Heart right ventricle (tissue), 16 donors: Measurements from ENCODE around the gene RARRES1. TPM values are rescaled to one million over a fixed set of nuclear protein-coding genes. Genes with fewer than 3 reads are reported as not detected.

Source experiments
- ATAC-seq, 8 donors: fragments of 200-7000 bp; cut with Tn5 transposase; one replicate each; pipeline ENCODE4 v1.9.1; 2020; ENCODE audit warnings: mild to moderate bottlenecking in 8 of 8, moderate library complexity in 8 of 8, moderate number of reproducible peaks in 1 of 8
- DNase-seq, 2 donors: peaks; one replicate each; pipeline ENCODE4 v3.0.0-alpha.2; 2020
- H3K27ac ChIP-seq, 10 donors: fragments of 200-600 bp; sonication (generic) in 2 of 10; one replicate each; pipeline versions ENCODE4 v1.5.0 to v1.8.0; 2020 to 2022; ENCODE audit warnings: mild to moderate bottlenecking in 3 of 10
- H3K27me3 ChIP-seq, 7 donors: fragments of 200-600 bp; one replicate each; pipeline ENCODE4 v1.8.0; 2021 to 2022; ENCODE audit warnings: mild to moderate bottlenecking in 2 of 7
- H3K36me3 ChIP-seq, 9 donors: fragments of 200-600 bp; sonication (generic) in 1 of 9; one replicate each; pipeline versions ENCODE4 v1.5.0 to v1.8.0; 2020 to 2022; ENCODE audit warnings: mild to moderate bottlenecking in 2 of 9
- H3K4me1 ChIP-seq, 9 donors: fragments of 200-600 bp; sonication (generic) in 1 of 9; one replicate each; pipeline versions ENCODE4 v1.5.0 to v1.8.0; 2020 to 2022; ENCODE audit warnings: mild to moderate bottlenecking in 4 of 9
- H3K4me3 ChIP-seq, 10 donors: fragments of 200-600 bp; sonication (generic) in 2 of 10; one replicate each; pipeline versions ENCODE4 v1.5.0 to v1.8.0; 2020 to 2022; ENCODE audit warnings: mild to moderate bottlenecking in 7 of 10, moderate library complexity in 2 of 10
- H3K9me3 ChIP-seq, 11 donors: fragments of 200-600 bp in 10 of 11; sonication (generic) in 2 of 11; one replicate each; pipeline versions ENCODE4 v1.5.0 to v1.8.0; 2013 to 2022; ENCODE audit warnings: mild to moderate bottlenecking in 2 of 11, control low read depth in 1 of 11, moderate library complexity in 1 of 11
- WGBS, 2 donors: extraction: QIAGEN DNeasy Blood & Tissue Kit; methylation state at CpG; one replicate each; pipeline ENCODE4 v1.1.7; 2013; ENCODE audit warnings: inconsistent platforms in 1 of 2; 5-methylcytosine and 5-hydroxymethylcytosine counted together
- intact Hi-C, 10 donors: fragments of 100-400 bp; cut with DNase I; formaldehyde crosslinking; loops; one replicate each; pipeline versions ENCODE4 v1.11.1 to v1.14.2; 2022
- polyA plus RNA-seq, 2 donors: library from polyadenylated mRNA; stranded (reverse); fragments of 200-250 nt; gene quantifications; one replicate each; pipeline ENCODE4 v1.2.3, GENCODE V29; 2013
- total RNA-seq, 10 donors: library from RNA; stranded (reverse); fragmentation: NEBNext Ultra II Directional in 3 of 10; extraction: Animal tissue kit (Norgen Biotek cat#: 25700) in 3 of 10; gene quantifications; one replicate each; pipeline versions ENCODE4 v1.2.1 to v1.2.4, GENCODE V29; 2021 to 2023
- TF ChIP-seq, protein P1 (sequence below), 9 donors: fragments of 200-600 bp; sonication (generic) in 2 of 9; IDR thresholded peaks; one replicate each; pipeline versions ENCODE4 v1.5.0 to v1.8.0; 2021 to 2022; ENCODE audit warnings: antibody characterized with exemption in 9 of 9, mild to moderate bottlenecking in 5 of 9, moderate library complexity in 1 of 9
- donor health status: Arrhythmogenic right ventricular cardiomyopathy.
- donor health status: ischemic (EF 13 %, LVEDD 7.1; RV severe dilation, severe dysfunction).
- donor health status: healthy with polysubstance abuse.
- donor health status: DM: no; HTN: yes; CAD: no.
- donor health status: DM: no; HTN: no; CAD: no.
- donor health status: ischemic (EF 25% LVEDD 6.9; RV normal size, moderate dysfunction).
- donor health status: ischemic (EF 25% LVEDD 5.7; RV mildly dilated, moderate dysfunction).
- donor health status: healthy.
- donor health status: DM: yes; HTN: yes; CAD: no.
- donor health status: Ischemic cardiomyopathy.
- donor health status: ischemic (EF 35%, LVEDD 5.7; RV mildly dilated, moderate dysfunction).
- donor health status: nonischemic (EF 11% LVEDD 7.7; RV severe dilation, severe dysfunction).
- donor health status: DM: yes; HTN: yes; CAD: no.
- donor health status: PGD.
- donor health status: ischemic (EF 29% LVEDD 5.4; RV normal size, mild dysfunction).
- donor health status: nonischemic (EF 23%, LVEDD 6.1; RV moderate dilation, normal function).

The RARRES1 gene
- total and polyA plus RNA-seq, 12 donors, result 0.32 to 99.0 (median 4.1) TPM

DNA sequence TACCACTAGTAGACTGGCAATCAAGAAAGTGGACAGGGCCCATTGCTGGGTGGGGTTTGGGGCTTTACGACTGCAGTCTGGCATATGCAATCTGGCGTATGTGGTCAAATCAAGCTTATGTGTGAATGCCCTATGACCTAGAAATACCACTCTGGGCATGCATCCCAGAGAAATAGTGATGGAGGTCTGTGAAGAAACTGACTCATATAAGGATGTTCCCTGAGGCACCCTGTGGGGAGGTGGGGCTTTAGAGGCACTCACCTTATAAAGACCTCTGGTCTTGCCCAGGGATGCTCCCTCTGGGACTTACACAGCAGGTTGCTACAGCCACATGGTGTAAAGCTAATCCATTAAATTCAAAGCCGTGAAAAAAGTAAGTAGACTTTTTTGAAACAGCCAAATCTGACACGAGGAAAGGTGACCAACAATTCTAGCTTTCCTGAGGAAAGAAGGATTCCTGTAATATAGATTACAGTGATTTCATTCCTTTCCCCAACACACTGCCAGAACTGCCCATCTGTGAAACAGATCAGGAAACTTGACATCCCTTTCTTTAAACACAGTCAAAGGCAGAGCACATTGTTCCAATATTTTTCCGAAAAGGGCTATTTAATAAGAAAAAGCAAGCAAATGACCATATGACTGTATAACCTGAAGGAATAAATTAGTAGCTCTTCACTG is 13.6 kb downstream of the RARRES1 start:
- no peak for DNase-seq
- Histone ChIP-seq H3K36me3 (peaks cover 0 to 11% (median 0%) of the 10 kb centered on the region in 9 donors), H3K27me3 (no peaks in the 10 kb centered on the region), H3K9me3 (no peaks in the 10 kb centered on the region), H3K4me1 (peaks cover 4 to 56% (median 33%) of the 10 kb centered on the region in 9 donors), H3K27ac (peak overlapping the region in 4 of 10 donors; percentile 2 to 16 (median 14)), H3K4me3 (no peak overlapping the region)
- peak in 6 of 8 donors; percentile 9 to 55 (median 34) for ATAC-seq
- intact Hi-C loops, result no loop called here
- 55 to 75% methylated on average over 5 of the region's 5 CpGs for WGBS, 2 donors
- TF ChIP-seq, protein P1, sequence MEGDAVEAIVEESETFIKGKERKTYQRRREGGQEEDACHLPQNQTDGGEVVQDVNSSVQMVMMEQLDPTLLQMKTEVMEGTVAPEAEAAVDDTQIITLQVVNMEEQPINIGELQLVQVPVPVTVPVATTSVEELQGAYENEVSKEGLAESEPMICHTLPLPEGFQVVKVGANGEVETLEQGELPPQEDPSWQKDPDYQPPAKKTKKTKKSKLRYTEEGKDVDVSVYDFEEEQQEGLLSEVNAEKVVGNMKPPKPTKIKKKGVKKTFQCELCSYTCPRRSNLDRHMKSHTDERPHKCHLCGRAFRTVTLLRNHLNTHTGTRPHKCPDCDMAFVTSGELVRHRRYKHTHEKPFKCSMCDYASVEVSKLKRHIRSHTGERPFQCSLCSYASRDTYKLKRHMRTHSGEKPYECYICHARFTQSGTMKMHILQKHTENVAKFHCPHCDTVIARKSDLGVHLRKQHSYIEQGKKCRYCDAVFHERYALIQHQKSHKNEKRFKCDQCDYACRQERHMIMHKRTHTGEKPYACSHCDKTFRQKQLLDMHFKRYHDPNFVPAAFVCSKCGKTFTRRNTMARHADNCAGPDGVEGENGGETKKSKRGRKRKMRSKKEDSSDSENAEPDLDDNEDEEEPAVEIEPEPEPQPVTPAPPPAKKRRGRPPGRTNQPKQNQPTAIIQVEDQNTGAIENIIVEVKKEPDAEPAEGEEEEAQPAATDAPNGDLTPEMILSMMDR (IDR thresholded peaks at IDR 0.05), result no peak

DNA sequence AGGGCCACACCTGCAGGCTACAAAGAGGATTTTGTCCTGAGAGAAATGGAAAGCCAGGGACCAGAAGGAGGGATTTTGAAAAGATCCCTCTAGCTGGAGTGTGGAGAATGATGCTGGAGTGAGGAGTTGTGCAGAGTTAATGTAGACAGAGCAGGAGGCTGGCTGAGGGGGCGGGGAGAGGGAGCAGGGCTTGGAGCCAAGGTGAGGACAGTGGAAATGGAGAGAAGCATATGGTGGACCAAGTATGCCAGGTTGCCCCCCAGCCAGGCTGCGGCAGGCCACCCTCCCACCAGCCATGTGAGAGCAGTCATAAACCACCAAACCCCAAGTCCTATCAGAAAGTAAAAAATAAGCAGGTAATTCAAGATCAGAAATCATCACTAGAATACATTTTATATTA is 14.7 kb downstream of the RARRES1 start:
- Histone ChIP-seq H3K27ac (peak overlapping the region in 2 of 10 donors; percentile 13 to 29), H3K27me3 (no peaks in the 10 kb centered on the region), H3K36me3 (peaks cover 0 to 15% (median 0%) of the 10 kb centered on the region in 9 donors), H3K9me3 (no peaks in the 10 kb centered on the region), H3K4me3 (no peak overlapping the region), H3K4me1 (peaks cover 4 to 56% (median 33%) of the 10 kb centered on the region in 9 donors)
- ATAC-seq (no peak), DNase-seq (no peak)
- intact Hi-C loops, result no loop called here
- TF ChIP-seq, protein P1 (IDR thresholded peaks at IDR 0.05), result no peak
- WGBS, 2 donors, result 93 to 98% methylated on average over 2 of the region's 2 CpGs

DNA sequence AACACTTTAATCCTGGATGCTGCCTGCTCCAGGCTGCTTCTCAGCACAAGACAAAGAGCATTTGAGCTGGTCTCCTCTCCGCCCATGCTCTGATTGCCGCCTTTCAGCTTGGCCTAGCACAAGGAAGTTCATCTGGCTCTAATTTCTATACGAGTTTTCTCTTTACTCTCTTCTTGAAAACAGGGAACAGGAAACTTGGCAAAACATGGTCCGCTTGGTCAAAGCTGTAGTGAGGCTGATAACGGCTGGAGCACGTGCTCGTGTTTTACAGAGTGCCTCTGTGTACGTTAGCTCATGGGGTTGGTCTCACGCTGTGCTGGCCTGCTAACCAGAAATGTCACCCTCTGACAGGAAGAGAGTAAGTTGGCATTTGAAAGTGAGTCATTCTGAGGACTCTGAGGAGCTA is 19.2 kb downstream of the RARRES1 start:
- Histone ChIP-seq H3K4me3 (no peak overlapping the region), H3K27me3 (no peaks in the 10 kb centered on the region), H3K36me3 (peaks cover 0 to 40% (median 0%) of the 10 kb centered on the region in 9 donors), H3K27ac (peak overlapping the region in 7 of 10 donors; percentile 32 to 80 (median 52)), H3K4me1 (peaks cover 0 to 80% (median 35%) of the 10 kb centered on the region in 9 donors), H3K9me3 (no peaks in the 10 kb centered on the region)
- intact Hi-C loops, result no loop called here
- ATAC-seq, result peak; percentile 53 to 90 (median 76)
- TF ChIP-seq, protein P1 (IDR thresholded peaks at IDR 0.05), result no peak
- 34 to 37% methylated on average over 9 of the region's 9 CpGs for WGBS, 2 donors
- DNase-seq, result no peak

DNA sequence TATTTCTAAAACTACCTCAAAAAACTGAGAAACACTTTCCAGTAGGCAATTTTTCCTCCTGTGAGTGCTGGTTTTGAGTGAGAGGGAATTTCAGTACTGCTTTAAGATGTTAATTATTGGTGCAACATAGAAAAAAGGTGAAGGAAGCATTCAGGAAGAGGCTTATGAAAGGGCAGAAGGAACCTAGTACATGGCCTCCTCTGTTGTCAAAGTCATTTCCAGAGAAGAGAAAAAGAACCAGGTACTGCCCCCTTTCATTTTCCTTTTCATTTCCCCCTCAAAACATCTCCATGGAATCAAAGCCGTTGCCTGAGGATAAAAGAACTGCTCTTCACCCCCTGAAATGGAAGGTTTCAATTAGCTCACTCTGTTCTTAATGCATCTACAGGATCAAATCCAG is 19.8 kb downstream of the RARRES1 start:
- intact Hi-C loops, result no loop called here
- peaks cover 0 to 74% (median 32%) of the 10 kb centered on the region in 9 donors for H3K4me1 ChIP-seq
- H3K27me3 ChIP-seq, result no peaks in the 10 kb centered on the region
- no peak overlapping the region for H3K4me3 ChIP-seq
- H3K36me3 ChIP-seq, result peaks cover 0 to 47% (median 0%) of the 10 kb centered on the region in 9 donors
- ATAC-seq (no peak), DNase-seq (no peak)
- no peaks in the 10 kb centered on the region for H3K9me3 ChIP-seq
- TF ChIP-seq, protein P1 (IDR thresholded peaks at IDR 0.05), result no peak
- H3K27ac ChIP-seq, result peak overlapping the region in 8 of 10 donors; percentile 5 to 80 (median 48)
- 58 to 74% methylated on average over 1 of the region's 1 CpG for WGBS, 2 donors
